ENCODE data around the gene CHMP5.

- TF ChIP-seq, protein P1, sequence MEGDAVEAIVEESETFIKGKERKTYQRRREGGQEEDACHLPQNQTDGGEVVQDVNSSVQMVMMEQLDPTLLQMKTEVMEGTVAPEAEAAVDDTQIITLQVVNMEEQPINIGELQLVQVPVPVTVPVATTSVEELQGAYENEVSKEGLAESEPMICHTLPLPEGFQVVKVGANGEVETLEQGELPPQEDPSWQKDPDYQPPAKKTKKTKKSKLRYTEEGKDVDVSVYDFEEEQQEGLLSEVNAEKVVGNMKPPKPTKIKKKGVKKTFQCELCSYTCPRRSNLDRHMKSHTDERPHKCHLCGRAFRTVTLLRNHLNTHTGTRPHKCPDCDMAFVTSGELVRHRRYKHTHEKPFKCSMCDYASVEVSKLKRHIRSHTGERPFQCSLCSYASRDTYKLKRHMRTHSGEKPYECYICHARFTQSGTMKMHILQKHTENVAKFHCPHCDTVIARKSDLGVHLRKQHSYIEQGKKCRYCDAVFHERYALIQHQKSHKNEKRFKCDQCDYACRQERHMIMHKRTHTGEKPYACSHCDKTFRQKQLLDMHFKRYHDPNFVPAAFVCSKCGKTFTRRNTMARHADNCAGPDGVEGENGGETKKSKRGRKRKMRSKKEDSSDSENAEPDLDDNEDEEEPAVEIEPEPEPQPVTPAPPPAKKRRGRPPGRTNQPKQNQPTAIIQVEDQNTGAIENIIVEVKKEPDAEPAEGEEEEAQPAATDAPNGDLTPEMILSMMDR (IDR thresholded peaks at IDR 0.05; ENCODE audit: insufficient read depth, low read depth, low read length), result no peak
- TF ChIP-seq EZH2 (IDR thresholded peaks at IDR 0.05; ENCODE audit: insufficient read depth, low read length), result no peak
Measured at GRCh38 chr9:33254211-33254610, 10.6 kb upstream of the CHMP5 start.

Measured in astrocyte (in vitro differentiated cells and primary cell).